Astrocyte (in vitro differentiated cells and primary cell): ENCODE data around the gene SFXN3. TPM values are rescaled to one million over a fixed set of nuclear protein-coding genes. Genes with fewer than 3 reads are reported as not detected.
A peak's percentile ranks its signal among the peaks of the same experiment; 100 is the strongest.

Experiments used
- DNase-seq: peaks from one replicate; pipeline ENCODE4 v3.0.0-alpha.2; 2010; ENCODE audit warnings: low read depth
- FAIRE-seq: peaks from 2 replicates; lab custom pipeline; 2011; peaks lifted over from hg19 to GRCh38; lab: Jason Lieb, UNC
- H2AFZ ChIP-seq: 2 replicates; pipeline ENCODE4 v1.6.0; 2012; ENCODE audit warnings: low read depth, low read length, inconsistent platforms
- H3K27ac ChIP-seq: 2 replicates; pipeline ENCODE4 v1.5.1; 2011; ENCODE audit warnings: low read depth, low read length, inconsistent platforms
- H3K27me3 ChIP-seq: 2 replicates; pipeline ENCODE4 v1.6.0; 2011; ENCODE audit warnings: low read length, inconsistent platforms; ENCODE audit not compliant: insufficient read depth
- H3K36me3 ChIP-seq: 2 replicates; pipeline ENCODE4 v1.5.1; 2011; ENCODE audit warnings: low read length, inconsistent platforms; ENCODE audit not compliant: insufficient read depth
- H3K4me1 ChIP-seq: 2 replicates; pipeline ENCODE4 v1.5.1; 2011; ENCODE audit warnings: low read length, inconsistent platforms; ENCODE audit not compliant: insufficient read depth
- H3K4me2 ChIP-seq: 2 replicates; pipeline ENCODE4 v1.6.0; 2012; ENCODE audit warnings: low read length, inconsistent platforms
- H3K4me3 ChIP-seq: 2 replicates; pipeline ENCODE4 v1.5.1; 2011; ENCODE audit warnings: low read depth, mild to moderate bottlenecking, low read length, inconsistent platforms; ENCODE audit not compliant: insufficient read depth
- H3K79me2 ChIP-seq: 2 replicates; pipeline ENCODE4 v1.6.0; 2012; ENCODE audit warnings: mild to moderate bottlenecking, low read length, inconsistent platforms; ENCODE audit not compliant: insufficient read depth
- H3K9ac ChIP-seq: 2 replicates; pipeline ENCODE4 v1.6.0; 2012; ENCODE audit warnings: mild to moderate bottlenecking, low read length, inconsistent platforms
- H3K9me3 ChIP-seq: 2 replicates; pipeline ENCODE4 v1.5.1; 2012; ENCODE audit warnings: low read depth, mild to moderate bottlenecking, low read length, inconsistent platforms; ENCODE audit not compliant: insufficient read depth
- H4K20me1 ChIP-seq: 2 replicates; pipeline ENCODE4 v1.6.0; 2012; ENCODE audit warnings: low read length, inconsistent platforms; ENCODE audit not compliant: insufficient read depth
- H3K27ac Mint-ChIP-seq: one replicate; pipeline ENCODE4 v1.8.0; 2021; ENCODE audit warnings: mild to moderate bottlenecking, mixed read lengths; ENCODE audit not compliant: unreplicated experiment
- H3K27me3 Mint-ChIP-seq: one replicate; pipeline ENCODE4 v1.8.0; 2021; ENCODE audit warnings: low read depth, mixed read lengths; ENCODE audit not compliant: unreplicated experiment
- H3K36me3 Mint-ChIP-seq: one replicate; pipeline ENCODE4 v1.8.0; 2021; ENCODE audit warnings: low read depth, mixed read lengths; ENCODE audit not compliant: unreplicated experiment
- H3K4me1 Mint-ChIP-seq: one replicate; pipeline ENCODE4 v1.8.0; 2021; ENCODE audit warnings: low read depth, mixed read lengths; ENCODE audit not compliant: unreplicated experiment
- H3K4me3 Mint-ChIP-seq: one replicate; pipeline ENCODE4 v1.8.0; 2021; ENCODE audit warnings: mild to moderate bottlenecking, moderate library complexity, mixed read lengths; ENCODE audit not compliant: unreplicated experiment
- H3K9me3 Mint-ChIP-seq: one replicate; pipeline ENCODE4 v1.8.0; 2021; ENCODE audit warnings: mild to moderate bottlenecking, mixed read lengths; ENCODE audit not compliant: unreplicated experiment
- EZH2 ChIP-seq: IDR thresholded peaks from 2 replicates; pipeline ENCODE4 v1.6.1; 2012; ENCODE audit warnings: mild to moderate bottlenecking, low read length, inconsistent platforms; ENCODE audit not compliant: insufficient read depth
- total RNA-seq: library from RNA; stranded (reverse); gene quantifications from 2 replicates; pipeline ENCODE4 v1.2.1, GENCODE V29; 2021
- TF ChIP-seq, protein P1 (sequence below): IDR thresholded peaks from 2 replicates; pipeline ENCODE4 v1.5.1; 2011; ENCODE audit warnings: low read depth, mild to moderate bottlenecking, inconsistent platforms, low read length, moderate library complexity; ENCODE audit not compliant: insufficient read depth

SFXN3 gene
- total RNA-seq, 1 donor from 2014 or later = 68.3 TPM

DNA sequence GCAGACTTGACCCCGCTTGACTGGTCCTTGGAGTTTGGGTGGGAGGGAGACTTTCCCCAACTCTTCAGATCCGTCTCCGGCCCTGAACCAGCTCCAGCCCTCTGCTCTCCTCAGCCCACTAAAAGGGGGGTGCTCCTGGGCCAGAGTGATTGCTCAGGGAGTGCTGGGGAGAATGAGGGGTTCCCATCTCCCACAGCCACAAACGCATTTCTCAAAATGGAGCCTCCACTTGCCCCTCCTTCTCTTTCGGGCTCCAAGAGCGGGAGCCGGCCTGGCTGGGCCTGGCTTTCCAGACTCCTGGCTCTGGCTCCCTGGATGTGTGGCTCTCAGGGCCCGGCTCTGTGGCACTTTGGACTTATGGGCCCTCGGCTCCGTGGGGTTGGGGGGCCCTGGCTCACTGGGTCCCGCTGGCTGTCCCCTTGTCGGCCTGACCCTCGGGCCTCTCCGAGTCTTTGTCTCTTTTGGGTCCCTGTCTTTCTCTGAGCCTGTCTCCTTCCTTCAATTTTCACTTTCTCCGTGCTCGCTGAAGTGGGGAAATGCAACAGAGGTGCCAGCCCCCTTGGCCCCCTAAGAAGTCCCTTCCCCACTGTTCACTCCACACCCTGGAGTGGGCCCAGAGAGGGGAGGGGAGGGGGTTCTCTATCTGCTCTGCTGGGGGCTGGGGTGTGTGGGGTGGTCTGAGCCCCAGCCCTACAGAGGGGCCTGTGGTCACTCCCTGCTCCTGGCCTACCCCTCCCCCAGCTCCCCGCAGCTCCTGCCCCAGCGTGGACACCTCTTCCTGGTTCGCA lies 30.7 kb upstream of the SFXN3 start:
- Histone ChIP-seq H2AFZ (peak overlapping the region; percentile 84), H3K4me1 (peaks cover 36% of the 10 kb centered on the region), H4K20me1 (peaks cover 43% of the 10 kb centered on the region), H3K36me3 (peaks cover 6% of the 10 kb centered on the region), H3K79me2 (peaks cover 54% of the 10 kb centered on the region), H3K4me2 (peak overlapping the region; percentile 93), H3K9me3 (no peaks in the 10 kb centered on the region), H3K9ac (peak overlapping the region; percentile 94), H3K27ac (peak overlapping the region; percentile 92), H3K4me3 (peak overlapping the region; percentile 89), H3K27me3 (no peaks in the 10 kb centered on the region)
- Mint-ChIP-seq H3K27ac (peak overlapping the region; percentile 90), H3K36me3 (no peaks in the 10 kb centered on the region), H3K4me3 (peak overlapping the region; percentile 89), H3K4me1 (peaks cover 11% of the 10 kb centered on the region), H3K27me3 (no peaks in the 10 kb centered on the region), H3K9me3 (peaks cover 4% of the 10 kb centered on the region)
- FAIRE-seq (no peak), DNase-seq (no peak)
- TF ChIP-seq, protein P1, sequence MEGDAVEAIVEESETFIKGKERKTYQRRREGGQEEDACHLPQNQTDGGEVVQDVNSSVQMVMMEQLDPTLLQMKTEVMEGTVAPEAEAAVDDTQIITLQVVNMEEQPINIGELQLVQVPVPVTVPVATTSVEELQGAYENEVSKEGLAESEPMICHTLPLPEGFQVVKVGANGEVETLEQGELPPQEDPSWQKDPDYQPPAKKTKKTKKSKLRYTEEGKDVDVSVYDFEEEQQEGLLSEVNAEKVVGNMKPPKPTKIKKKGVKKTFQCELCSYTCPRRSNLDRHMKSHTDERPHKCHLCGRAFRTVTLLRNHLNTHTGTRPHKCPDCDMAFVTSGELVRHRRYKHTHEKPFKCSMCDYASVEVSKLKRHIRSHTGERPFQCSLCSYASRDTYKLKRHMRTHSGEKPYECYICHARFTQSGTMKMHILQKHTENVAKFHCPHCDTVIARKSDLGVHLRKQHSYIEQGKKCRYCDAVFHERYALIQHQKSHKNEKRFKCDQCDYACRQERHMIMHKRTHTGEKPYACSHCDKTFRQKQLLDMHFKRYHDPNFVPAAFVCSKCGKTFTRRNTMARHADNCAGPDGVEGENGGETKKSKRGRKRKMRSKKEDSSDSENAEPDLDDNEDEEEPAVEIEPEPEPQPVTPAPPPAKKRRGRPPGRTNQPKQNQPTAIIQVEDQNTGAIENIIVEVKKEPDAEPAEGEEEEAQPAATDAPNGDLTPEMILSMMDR = no peak
- TF ChIP-seq EZH2 = no peak

DNA sequence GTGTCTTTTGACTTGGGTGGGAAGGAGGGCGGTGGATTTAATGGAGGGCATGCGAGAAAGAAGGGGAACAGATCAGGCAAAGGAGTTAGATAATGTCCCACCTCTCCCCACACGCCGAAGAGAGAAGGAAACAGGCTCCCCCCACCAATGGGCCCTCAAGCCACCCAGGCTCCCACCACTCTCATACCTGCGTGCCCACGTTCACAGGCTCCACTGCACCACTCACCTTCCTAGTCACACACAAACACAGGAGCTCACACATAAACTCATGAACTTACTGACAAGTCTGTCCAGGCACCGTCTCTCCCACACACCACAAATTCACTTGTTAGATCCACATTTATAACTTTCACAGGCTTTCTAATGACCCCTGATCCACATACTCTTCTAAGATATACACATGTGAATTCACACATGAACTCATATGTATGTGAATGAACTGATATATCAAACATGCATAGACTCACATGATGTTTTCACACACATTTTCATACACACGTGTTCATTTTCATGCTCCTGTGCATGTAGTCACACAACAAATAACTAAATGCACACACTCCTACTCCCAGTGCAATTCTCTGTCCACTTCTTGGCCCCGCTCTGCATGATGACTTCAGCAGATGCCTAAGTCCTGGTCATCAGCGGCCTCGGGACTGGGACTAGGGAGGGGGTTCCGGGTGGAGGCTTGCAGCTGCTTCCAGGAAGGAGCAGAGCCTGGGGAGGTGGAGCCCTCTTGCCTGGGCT lies 29.9 kb upstream of the SFXN3 start:
- Mint-ChIP-seq H3K36me3 (peaks cover under 1% of the 10 kb centered on the region), H3K4me3 (peak overlapping the region; percentile 89), H3K27me3 (no peaks in the 10 kb centered on the region), H3K27ac (peak overlapping the region; percentile 87), H3K9me3 (peaks cover 4% of the 10 kb centered on the region), H3K4me1 (peaks cover 11% of the 10 kb centered on the region)
- Histone ChIP-seq H3K27ac (peak overlapping the region; percentile 92), H3K9me3 (no peaks in the 10 kb centered on the region), H3K4me2 (peak overlapping the region; percentile 93), H3K4me1 (peaks cover 36% of the 10 kb centered on the region), H3K79me2 (peaks cover 54% of the 10 kb centered on the region), H3K9ac (peak overlapping the region; percentile 94), H3K4me3 (peak overlapping the region; percentile 89), H3K36me3 (peaks cover 9% of the 10 kb centered on the region), H3K27me3 (no peaks in the 10 kb centered on the region), H2AFZ (no peak overlapping the region), H4K20me1 (peaks cover 51% of the 10 kb centered on the region)
- FAIRE-seq (peak; percentile 23), DNase-seq (peak; percentile 89)
- no peak for TF ChIP-seq EZH2
- TF ChIP-seq, protein P1 = no peak
